ENCODE data around the gene TAOK1.
A peak's percentile ranks its signal among the peaks of the same experiment; 100 is the strongest.
"Not testable (repeated sequence)": the region's sequence is repeated elsewhere in the genome, so short reads cannot be mapped to it uniquely, and the experiment has no call there.

The TAOK1 gene

DNA sequence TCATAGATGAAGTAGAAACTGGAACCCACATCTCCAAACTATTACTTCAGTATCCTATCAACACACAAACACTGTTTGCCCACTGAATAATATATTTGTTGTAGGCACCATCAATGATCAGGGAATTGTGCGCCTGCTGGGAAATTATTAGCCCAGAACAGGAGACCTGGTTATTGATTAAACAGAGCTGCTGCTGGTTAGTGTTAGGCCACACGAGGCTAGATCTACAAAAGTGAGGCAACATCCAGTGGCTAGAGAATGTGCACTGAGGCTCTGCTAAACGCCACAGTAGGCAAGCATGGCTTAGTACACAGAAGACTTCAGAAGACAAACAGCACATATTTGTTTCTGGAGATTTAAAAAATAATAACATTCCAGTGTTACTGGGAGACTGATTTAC is 165.7 kb downstream of the TAOK1 start:
- DNase-seq: no peak

- DNase-seq: no peak
Observed at GRCh38 chr17:29557085-29557738, 167.0 kb downstream of the TAOK1 start.

DNA sequence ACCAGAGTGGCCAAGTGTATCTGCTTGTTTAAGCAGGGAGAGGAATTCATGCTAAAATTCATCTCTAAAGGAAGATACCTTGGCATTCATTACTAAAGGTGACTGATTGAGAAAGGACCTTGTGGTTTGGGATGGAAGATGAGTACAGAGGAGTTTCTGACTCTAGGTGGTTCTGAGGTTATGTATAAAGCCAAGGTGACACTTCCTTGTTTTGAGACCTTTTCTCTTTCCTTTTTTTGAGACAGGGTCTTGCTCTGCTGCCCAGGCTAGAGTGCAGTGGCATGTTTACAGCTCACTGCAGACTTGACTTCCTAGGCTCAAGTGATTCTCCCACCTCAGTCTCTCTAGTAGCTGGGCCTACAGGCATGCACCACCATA is 167.6 kb downstream of the TAOK1 start:
- DNase-seq: no peak

DNA sequence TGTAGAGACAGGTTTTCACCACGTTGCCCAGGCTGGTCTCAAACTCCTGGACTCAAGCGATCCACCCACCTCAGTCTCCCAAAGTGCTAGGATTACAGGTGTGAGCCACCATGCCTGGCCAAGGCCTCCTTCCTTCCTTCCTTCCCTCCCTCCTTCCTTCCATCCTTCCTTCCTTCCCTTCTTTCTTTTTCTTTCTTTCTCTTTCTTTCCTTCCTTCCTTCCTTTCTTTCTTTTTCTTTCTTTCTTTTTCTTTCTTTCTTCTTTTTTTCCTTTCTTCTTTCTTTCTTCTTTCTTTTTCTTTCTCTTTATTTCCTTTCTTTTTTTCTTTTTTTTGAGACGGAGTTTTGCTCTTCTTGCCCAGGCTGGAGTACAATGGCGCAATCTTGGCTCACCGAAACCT is 168.0 kb downstream of the TAOK1 start:
- not testable (repeated sequence) for DNase-seq

DNA sequence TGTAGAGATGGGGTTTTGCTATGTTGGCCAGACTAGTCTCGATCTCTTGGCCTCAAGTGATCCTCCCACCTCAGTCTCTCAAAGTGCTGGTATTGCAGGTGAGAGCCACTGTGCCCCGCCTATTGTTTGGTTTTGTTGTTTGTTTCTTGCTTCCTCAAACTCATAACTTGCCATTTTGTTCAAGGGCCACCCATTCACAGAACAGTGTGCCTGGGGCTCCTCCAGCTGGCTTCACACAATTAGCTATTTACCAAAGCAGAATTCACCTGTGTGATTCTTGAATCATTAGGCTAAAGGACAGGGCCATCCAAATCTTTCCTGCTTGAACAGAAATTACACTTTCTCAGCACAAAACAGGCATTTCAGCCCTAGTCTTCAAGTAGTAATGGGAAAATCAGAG is 169.5 kb downstream of the TAOK1 start:
- DNase-seq: no peak

- no peak for DNase-seq
Observed at GRCh38 chr17:29560316-29560715, 170.2 kb downstream of the TAOK1 start.

- DNase-seq: no peak
Observed at GRCh38 chr17:29561554-29562517, 171.7 kb downstream of the TAOK1 start.

- no peak for DNase-seq
Observed at GRCh38 chr17:29562615-29563014, 172.5 kb downstream of the TAOK1 start.

- DNase-seq: no peak
Observed at GRCh38 chr17:29563816-29564215, 173.7 kb downstream of the TAOK1 start.

DNA sequence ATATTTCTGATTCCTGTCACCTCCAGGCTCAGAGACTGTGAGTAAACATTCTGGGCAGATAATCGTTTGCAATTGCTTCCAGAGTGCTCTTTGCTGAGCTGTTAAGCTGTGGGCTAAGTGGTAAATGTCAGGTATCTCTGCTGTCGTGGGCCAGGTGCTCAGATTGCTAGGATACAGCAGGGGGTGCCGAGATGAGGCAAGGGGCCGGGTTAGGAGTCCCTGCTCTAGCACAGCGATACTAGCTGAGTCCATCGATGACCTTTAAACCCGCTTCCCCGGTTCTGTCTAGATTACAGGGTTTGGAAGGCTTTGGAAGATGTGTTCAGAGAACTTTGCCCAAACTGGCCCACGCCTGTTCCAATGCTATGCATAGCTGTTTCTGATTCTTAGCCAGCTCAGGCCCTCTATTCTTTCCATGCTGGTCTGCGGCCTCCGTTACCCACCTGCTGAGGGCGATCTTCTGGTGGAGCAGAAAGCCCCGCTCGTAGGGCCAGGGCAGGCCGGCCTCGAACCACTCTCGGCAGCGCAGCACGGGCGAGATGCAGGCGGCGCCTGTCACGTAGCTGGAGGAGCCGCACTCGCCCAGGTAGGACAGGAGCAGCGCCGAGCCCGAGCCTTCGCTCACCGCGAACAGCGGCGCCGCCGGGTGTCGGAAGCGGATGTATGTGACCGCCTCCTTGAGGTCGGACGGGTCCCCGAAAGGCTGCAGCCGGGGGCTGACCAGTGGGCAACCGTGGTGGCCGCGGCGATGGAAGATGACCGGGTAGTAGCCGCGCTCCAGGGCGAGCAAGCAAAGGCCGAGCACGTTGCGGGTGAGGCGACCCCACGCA is 175.7 kb downstream of the TAOK1 start:
- DNase-seq: no peak

DNA sequence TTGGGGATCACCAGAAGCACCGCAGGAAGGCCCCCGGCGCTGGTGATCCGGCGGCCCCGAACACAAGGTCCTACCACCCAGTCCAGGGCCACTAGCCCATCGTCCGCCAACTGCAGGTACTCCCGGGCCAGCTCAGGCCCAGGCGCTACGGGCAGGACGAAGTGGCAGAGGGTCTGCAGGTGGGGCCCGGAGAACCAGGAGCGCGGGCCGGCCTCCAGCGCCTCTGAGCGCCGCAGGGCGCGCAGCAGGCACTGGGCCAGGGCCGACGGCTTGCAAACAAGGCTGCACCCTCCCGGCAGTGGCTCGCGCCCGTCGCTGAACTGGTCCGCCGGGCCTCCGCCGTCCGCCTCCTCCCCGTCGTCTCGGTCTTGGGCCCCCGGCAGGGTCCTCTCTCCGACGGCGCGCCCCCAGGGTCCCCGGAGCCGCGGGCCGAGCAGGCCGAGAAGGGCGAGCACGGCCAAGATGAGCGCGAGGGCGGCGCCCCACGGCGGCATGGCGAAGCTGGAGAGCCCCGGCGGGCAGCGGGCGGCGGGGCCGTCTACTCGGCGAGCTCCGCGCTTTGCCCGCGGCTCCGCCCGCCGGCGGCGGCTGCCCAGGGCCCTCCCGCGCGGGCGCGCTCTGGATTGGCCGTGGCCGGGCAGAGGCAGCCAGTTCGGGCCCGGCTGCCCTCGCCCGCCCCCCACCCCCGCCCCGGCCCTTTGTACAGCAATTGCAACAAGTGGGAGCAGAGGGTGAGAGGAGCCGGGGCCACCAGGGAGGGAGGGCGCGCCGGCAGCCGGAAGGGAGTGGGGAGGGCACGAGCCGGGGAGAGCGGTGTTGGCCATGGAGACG is 176.5 kb downstream of the TAOK1 start, which contains the start of gene ABHD15:
Gene ABHD15, minus strand, starts transcription at position 565 of the 831 bp plus-strand sequence. Its CDS starts 71 bp downstream, at position 494.
- DNase-seq: no peak

- DNase-seq: no peak
Observed at GRCh38 chr17:29567304-29567553, 177.1 kb downstream of the TAOK1 start.

DNA sequence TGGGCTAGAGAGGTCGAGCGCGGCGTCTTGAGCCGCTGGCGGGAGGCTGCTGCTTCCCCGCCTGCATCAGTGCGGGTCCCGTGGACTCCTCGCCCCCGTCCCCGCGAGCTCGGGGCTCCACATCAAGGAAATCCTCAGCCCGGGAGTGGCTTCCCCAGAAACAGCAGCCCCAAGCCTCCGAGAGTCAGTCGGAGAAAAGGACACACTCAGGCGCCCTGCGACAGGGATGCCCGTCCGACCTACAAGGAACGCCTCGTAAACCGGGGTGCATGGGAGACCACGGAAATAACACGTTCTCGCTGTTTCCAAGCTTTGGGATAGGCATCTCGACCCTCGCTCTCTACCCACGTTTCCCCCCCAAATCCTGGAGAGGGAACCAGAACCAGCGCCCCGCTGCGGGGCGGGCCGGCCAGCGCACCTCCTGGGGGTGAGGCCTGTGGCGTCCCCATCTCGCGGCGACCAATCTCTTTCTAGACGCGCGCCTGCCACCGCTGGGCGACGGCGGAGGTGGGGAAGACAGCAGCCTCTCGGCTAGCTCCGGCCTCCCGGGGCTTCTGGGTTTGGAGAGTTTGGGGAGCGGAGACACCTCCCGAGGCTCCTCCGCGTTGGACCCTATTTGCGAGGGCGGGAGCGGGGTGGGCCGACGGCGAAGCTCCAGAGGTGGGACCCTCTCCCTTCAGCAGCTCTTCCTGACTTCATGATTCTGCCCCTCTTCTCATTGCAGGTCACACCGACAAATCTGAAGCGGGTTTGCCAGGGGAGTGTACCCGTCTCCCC is 177.6 kb downstream of the TAOK1 start:
- no peak for DNase-seq

DNA sequence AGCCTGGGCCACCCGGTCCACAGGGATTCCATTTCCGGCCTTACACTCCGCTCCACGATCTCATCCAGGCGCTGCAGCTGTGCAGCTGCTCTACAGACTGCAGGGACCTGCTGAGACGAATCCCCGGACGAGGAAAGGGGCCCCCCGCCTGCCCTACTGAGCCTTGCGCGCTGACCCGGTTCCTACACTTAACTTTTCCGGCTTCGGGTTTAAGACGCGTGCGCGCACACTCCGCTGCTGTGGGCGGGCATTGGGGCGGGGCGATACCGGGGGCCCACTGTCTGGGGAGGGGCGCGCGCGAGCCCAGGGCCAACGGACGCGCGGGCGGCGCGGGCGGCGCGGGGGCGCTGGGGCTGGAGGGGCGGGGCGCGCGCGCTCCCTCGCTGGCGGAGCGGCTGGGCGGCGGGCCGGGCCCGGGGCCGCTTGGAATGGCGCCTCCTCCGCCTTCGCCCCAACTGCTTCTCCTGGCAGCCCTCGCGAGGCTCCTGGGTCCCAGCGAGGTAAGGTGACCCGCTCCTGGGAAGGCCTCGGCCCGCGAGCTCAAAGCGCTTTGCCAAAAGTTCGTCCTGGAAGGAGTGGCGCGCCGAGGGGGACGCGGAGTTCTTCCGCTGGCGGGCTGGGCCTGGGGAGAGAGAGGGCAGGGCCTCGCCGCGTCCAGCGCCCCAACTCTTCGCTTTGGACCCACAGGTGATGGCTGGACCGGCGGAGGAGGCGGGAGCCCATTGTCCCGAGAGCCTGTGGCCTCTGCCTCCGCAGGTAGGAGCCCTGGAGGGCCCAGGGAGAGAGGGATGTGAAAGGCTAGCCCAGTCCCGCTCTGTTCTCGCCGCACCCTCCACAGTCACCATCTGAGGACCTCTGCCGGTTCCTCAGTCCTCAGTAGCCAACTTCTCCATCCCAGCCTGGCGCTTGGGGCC is 178.4 kb downstream of the TAOK1 start, which contains the start of gene TP53I13:
Gene TP53I13, plus strand, starts transcription at position 371 of the 914 bp plus-strand sequence. Its CDS starts 58 bp downstream, at position 429.
- peak; percentile 93 for DNase-seq

DNA sequence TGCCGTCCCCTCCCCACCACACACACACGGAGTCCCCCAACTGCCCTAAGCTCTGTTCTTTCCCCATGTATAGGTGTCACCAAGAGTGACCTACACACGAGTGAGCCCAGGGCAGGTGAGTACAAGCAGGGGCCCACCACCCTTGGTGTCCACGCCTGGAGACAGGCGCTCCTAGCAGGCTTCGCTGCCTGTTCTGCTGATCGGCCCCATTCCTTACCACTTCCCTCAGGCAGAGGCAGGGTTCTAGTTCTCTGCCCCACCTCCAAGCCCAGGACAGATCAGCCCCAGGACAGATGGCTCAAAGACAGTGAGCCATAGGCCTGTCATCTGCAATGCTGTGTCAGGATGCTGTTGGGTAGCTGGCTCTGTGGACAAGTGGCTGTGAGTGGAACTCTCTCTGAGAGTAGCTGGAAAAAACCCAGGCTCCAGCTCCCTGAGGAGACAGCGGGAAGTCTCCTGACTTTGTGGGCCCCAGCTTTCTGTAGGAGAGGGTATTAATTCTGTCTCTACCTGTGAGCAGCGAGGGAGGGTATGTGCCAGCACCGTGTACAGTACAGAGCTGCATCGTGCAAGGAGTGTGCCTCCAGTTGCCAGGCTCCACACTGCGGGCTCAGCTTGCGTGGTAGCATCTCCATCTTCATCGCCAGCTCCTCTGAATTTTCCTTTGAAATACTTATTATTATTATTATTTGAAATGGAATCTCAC is 179.2 kb downstream of the TAOK1 start:
- DNase-seq: no peak

- no peak for DNase-seq
Observed at GRCh38 chr17:29570521-29570920, 180.4 kb downstream of the TAOK1 start.

- no peak for DNase-seq
Observed at GRCh38 chr17:29571486-29571882, 181.3 kb downstream of the TAOK1 start.

DNA sequence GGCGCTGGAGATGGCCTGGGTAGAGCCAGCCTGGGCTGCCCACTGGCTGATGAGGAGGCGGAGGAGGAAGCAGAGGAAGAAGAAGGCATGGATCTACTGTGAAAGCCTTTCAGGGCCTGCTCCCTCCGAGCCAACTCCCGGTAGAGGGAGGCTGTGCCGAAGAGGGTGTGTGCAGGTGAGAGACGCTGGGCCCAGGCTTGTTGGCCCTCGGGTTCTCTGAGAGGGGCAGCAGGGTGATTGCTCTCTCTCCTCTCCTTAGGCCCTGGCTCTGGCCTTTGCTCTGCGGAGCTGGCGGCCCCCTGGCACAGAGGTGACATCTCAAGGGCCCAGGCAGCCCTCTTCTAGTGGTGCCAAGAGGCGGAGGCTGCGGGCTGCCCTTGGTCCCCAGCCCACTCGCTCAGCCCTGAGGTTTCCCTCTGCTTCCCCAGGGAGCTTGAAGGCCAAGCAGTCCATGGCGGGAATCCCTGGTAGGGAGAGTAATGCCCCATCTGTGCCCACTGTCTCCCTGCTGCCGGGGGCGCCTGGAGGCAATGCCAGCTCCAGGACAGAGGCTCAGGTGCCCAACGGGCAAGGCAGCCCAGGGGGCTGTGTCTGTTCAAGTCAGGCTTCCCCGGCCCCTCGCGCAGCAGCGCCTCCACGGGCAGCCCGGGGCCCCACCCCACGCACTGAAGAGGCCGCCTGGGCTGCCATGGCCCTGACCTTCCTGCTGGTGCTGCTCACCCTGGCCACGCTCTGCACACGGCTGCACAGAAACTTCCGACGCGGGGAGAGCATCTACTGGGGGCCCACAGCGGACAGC is 181.9 kb downstream of the TAOK1 start:
- no peak for DNase-seq

Measured in right forelimb (tissue), 1 donor.